ENCODE results near the gene AP1M1.

DNA sequence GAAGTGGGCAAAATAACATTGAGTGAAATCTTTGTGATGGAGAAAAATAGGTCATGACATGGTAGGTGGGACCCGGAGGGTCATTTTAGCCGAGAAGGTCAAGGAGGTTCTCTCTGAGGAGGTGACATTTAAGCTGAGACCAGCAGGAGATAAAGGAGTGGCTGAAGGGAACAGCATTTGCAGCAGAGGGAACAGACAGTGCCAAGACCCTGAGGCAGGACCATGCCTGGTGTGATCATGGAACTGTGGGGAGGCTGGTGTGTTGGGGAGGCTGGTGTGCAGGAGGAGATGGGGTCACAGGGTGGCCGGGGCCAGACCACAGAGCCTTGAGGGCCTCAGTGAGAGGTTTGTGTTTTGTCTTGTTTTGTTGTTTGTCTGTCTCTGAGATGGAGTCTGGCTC lies 67.5 kb downstream of the AP1M1 start:
- TF ChIP-seq, protein P1, sequence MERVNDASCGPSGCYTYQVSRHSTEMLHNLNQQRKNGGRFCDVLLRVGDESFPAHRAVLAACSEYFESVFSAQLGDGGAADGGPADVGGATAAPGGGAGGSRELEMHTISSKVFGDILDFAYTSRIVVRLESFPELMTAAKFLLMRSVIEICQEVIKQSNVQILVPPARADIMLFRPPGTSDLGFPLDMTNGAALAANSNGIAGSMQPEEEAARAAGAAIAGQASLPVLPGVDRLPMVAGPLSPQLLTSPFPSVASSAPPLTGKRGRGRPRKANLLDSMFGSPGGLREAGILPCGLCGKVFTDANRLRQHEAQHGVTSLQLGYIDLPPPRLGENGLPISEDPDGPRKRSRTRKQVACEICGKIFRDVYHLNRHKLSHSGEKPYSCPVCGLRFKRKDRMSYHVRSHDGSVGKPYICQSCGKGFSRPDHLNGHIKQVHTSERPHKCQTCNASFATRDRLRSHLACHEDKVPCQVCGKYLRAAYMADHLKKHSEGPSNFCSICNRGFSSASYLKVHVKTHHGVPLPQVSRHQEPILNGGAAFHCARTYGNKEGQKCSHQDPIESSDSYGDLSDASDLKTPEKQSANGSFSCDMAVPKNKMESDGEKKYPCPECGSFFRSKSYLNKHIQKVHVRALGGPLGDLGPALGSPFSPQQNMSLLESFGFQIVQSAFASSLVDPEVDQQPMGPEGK (tag by site-specific recombination; IDR thresholded peaks at IDR 0.05) = no peak
- TF ChIP-seq ZNF174 (tag by site-specific recombination; IDR thresholded peaks at IDR 0.05) = no peak
- no peak for TF ChIP-seq ZBTB49 (tag by site-specific recombination; IDR thresholded peaks at IDR 0.05; ENCODE audit: low read depth)
- TF ChIP-seq ZNF214 (tag by site-specific recombination; IDR thresholded peaks at IDR 0.05; ENCODE audit: borderline replicate concordance) = no peak

All from HEK293 (cell line).